Lower lobe of right lung (tissue), 2 donors: ENCODE measurements around the gene ADAP1. TPM values are rescaled to one million over a fixed set of nuclear protein-coding genes. Genes with fewer than 3 reads are reported as not detected.
"Not testable (repeated sequence)": the region's sequence is repeated elsewhere in the genome, so short reads cannot be mapped to it uniquely, and the experiment has no call there.

Experiments used
- ATAC-seq, 2 donors: fragments of 200-7000 bp; cut with Tn5 transposase; one replicate each; pipeline ENCODE4 v1.9.1; 2020 to 2022; ENCODE audit warnings: mild to moderate bottlenecking in 2 of 2, moderate library complexity in 2 of 2
- DNase-seq: peaks from one replicate; pipeline ENCODE4 v3.0.0-alpha.2; 2020
- H3K27ac ChIP-seq: fragments of 200-600 bp; one replicate; pipeline ENCODE4 v1.8.0; 2022
- H3K27me3 ChIP-seq: fragments of 200-600 bp; one replicate; pipeline ENCODE4 v1.8.0; 2022; ENCODE audit warnings: low read depth
- H3K36me3 ChIP-seq: fragments of 200-600 bp; one replicate; pipeline ENCODE4 v1.8.0; 2022; ENCODE audit warnings: mild to moderate bottlenecking
- H3K4me1 ChIP-seq: fragments of 200-600 bp; one replicate; pipeline ENCODE4 v1.8.0; 2022
- H3K4me3 ChIP-seq: fragments of 200-600 bp; one replicate; pipeline ENCODE4 v1.8.0; 2022; ENCODE audit warnings: mild to moderate bottlenecking
- H3K9me3 ChIP-seq: fragments of 200-600 bp; one replicate; pipeline ENCODE4 v1.8.0; 2022
- CTCF ChIP-seq: fragments of 200-600 bp; IDR thresholded peaks from one replicate; pipeline ENCODE4 v1.8.0; 2022; ENCODE audit warnings: antibody characterized with exemption, mild to moderate bottlenecking
- intact Hi-C: fragments of 100-400 bp; cut with DNase I; formaldehyde crosslinking; loops from one replicate; pipeline ENCODE4 v1.11.0; 2022
- total RNA-seq: library from RNA; stranded (reverse); fragmentation: NEBNext Ultra II Directional; extraction: Animal tissue kit (Norgen Biotek cat#: 25700); gene quantifications from one replicate; pipeline ENCODE4 v1.2.1, GENCODE V29; 2021
- donor health status: DM: no; HTN: yes; CAD: no; lungs with severe emphysema.

Gene ADAP1
- total RNA-seq, 1 donor from 2014 or later, result 33.9 TPM

DNA sequence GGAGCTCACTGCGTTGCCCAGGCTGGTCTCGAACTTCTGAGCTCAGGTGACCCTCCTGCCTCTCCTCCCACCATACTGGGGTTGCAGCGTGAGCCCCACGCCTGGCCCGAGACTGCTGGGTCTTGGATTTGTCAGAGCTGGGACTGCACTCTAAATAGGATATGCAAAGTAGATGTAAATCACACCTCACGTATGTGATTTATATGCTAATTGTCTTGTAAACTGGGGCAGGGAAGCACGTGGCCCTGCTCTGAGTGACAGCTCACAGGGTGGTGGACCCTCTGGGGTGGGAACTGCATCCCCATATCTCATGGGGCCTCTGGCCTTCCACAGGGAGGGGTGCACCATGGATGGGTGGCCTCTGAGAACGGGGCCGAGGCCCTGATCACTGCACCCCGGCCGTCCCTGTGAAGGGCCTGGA is 44.0 kb downstream of the ADAP1 start:
- no peak overlapping the region for H3K27ac ChIP-seq
- DNase-seq, result no peak
- no peaks in the 10 kb centered on the region for H3K27me3 ChIP-seq
- ATAC-seq, result no peak
- intact Hi-C loops, result no loop called here
- no peaks in the 10 kb centered on the region for H3K4me1 ChIP-seq
- H3K4me3 ChIP-seq, result no peak overlapping the region
- H3K9me3 ChIP-seq, result no peaks in the 10 kb centered on the region
- TF ChIP-seq CTCF, result no peak
- no peaks in the 10 kb centered on the region for H3K36me3 ChIP-seq

DNA sequence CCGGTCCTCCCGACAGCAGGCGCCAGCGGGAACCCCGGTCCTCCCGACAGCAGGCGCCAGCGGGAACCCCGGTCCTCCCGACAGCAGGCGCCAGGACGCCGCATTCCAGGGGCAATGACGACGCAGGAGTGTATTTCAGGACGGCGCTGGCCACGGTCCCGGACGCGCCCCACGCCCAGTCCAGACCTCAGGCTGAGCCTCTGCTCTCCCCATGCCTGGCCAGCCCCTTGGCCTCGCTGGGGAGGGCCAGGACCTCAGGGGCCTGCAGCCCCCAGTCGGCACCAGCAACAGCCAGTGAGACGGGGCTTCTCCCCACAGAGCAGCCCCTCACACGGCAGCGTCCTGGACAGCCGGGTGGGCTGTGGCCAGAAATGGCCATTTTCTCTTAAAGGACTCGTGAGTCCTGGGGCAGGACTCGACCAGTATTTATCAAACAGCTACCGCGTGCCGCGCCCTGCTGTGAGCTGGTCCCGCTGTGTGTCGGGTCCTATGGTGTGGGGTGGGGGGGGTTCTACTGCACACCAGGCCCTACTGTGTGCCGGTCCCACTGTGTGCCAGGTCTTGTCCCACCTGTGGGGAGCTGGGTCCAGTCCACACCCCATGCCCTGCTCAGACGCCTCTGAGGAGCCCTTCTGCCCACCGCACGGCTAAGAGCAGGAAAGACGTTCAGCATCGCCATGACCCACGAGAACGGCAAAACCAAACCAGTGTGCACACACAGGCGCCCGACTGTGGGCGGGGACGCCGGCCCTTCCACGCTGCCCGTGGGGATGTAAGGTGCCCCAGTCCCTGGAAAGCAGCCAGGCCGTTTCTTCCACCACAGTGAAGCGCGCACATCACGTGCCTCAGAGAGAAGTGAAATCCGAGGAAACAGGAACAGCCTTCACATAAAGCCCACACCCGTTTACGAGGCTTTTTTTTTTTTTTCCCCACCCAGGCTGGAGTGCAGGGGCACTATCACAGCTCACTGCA is 44.8 kb downstream of the ADAP1 start:
- no peaks in the 10 kb centered on the region for H3K27me3 ChIP-seq
- DNase-seq (peak; percentile 90), ATAC-seq (peak; percentile 67 to 74)
- intact Hi-C loops, result no loop called here
- no peak for TF ChIP-seq CTCF
- peak overlapping the region; percentile 45 for H3K4me3 ChIP-seq
- peaks cover 2% of the 10 kb centered on the region for H3K36me3 ChIP-seq
- no peaks in the 10 kb centered on the region for H3K9me3 ChIP-seq
- peak overlapping the region; percentile 36 for H3K27ac ChIP-seq
- H3K4me1 ChIP-seq, result no peaks in the 10 kb centered on the region

GRCh38 chr7:908591-909357 is 45.7 kb downstream of the ADAP1 start:
- H3K4me1 ChIP-seq, H3K27me3 ChIP-seq, H3K27ac ChIP-seq, intact Hi-C loops, H3K9me3 ChIP-seq, H3K36me3 ChIP-seq: not testable (repeated sequence)
- peak overlapping the region; percentile 45 for H3K4me3 ChIP-seq
- DNase-seq, result peak; percentile 68
- TF ChIP-seq CTCF, result peak; percentile 74
- peak; percentile 85 to 93 for ATAC-seq

- Histone ChIP-seq H3K4me3 (no peak overlapping the region), H3K4me1 (no peaks in the 10 kb centered on the region), H3K27ac (no peak overlapping the region), H3K27me3 (no peaks in the 10 kb centered on the region), H3K36me3 (peaks cover 8% of the 10 kb centered on the region), H3K9me3 (no peaks in the 10 kb centered on the region)
- no peak for TF ChIP-seq CTCF
- intact Hi-C loops, result no loop called here
- ATAC-seq (no peak), DNase-seq (no peak)
These were observed 46.3 kb downstream of the ADAP1 start for GRCh38 chr7:908159-908581.

DNA sequence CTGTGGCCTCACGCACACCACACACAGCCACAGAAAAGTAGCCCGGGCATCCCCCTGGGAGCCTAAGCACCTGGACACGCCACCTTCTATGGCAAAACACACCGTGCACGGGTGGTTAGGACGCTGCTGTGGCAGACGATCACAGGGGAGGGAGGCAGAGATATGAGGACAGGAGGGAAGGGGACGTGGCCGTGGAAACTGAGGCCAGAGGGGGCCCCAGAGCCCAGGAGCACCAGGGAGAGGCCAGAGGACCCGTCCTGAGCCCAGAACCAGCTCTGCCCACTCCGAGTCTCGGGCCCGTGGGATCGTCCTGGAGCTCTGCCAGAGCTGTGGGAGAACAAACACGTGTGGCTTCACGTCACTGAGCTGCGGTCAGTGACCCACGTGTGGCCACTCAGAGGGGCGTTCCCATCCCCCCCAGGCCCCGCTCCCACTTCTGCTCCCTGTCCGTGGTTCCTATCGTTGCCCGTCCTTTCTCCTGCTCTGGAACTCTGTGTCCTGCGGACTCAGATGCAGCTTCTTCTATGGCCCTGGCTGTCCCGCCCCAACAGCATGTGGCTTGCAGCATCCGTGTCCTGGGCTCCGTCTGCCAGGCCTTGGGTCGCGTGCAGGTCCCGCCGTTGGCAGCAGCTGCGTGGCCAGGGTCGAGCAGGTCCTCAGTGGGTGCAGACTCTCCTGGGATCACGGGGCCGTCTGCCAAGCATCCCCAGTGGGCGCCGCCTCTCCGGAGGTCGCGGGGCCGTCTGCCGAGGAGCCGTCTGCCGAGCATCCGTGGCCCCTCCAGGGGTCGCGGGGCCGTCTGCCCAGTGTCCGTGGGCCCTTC is 47.1 kb downstream of the ADAP1 start:
- H3K4me3 ChIP-seq, result no peak overlapping the region
- DNase-seq (no peak), ATAC-seq (peak in 1 of 2 donors; percentile 4)
- intact Hi-C loops, result no loop called here
- H3K27ac ChIP-seq, result no peak overlapping the region
- no peaks in the 10 kb centered on the region for H3K9me3 ChIP-seq
- no peaks in the 10 kb centered on the region for H3K27me3 ChIP-seq
- peaks cover 8% of the 10 kb centered on the region for H3K36me3 ChIP-seq
- no peak for TF ChIP-seq CTCF
- H3K4me1 ChIP-seq, result no peaks in the 10 kb centered on the region
